GM12874 (cell line): ENCODE measurements around the gene GSTT2.

Experiments
- CTCF ChIP-seq: IDR thresholded peaks from 2 replicates; pipeline ENCODE4 v1.5.1; 2011; ENCODE audit warnings: low read depth, mild to moderate bottlenecking, control low read depth, low read length, moderate library complexity; ENCODE audit not compliant: insufficient read depth

GSTT2 gene

GRCh38 chr22:24008381-24009226 lies 28.7 kb downstream of the GSTT2 start:
- no peak for TF ChIP-seq CTCF

GRCh38 chr22:24009227-24010017 lies 29.5 kb downstream of the GSTT2 start:
- no peak for TF ChIP-seq CTCF

DNA sequence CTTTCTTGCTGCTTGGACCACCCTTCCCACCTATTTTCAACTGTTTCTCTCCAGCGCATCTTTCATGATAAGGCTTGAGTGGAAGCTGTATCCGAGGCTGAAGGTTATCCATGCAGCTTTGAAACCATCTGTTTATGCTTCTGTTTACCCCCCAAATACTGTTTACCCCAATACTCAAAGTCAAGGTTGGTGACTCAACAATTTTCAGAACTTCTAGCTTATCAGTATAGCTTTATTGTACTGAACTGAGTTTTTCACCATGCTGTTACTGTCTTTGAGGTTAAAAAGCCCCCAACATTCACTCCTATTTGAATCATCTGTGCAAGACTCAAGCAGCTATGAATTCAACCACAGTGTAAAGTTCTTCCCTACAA lies 30.1 kb downstream of the GSTT2 start:
- TF ChIP-seq CTCF = no peak

DNA sequence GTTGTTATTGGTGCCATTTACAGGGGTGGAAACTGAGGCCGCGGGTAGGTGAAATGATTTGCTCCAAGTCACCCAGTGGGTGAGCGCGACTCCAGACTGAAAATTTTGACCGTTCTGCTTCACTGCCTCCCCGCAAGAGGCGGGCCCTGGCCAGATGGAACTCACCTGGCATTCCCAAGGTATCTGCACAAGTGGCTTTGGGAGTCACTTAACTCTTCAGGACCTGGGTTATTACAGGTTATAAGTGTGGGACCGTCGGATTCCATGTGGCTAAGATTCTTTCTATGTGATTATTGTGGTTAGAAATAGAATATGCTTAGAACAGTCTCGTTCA lies 31.8 kb downstream of the GSTT2 start:
- TF ChIP-seq CTCF = no peak

DNA sequence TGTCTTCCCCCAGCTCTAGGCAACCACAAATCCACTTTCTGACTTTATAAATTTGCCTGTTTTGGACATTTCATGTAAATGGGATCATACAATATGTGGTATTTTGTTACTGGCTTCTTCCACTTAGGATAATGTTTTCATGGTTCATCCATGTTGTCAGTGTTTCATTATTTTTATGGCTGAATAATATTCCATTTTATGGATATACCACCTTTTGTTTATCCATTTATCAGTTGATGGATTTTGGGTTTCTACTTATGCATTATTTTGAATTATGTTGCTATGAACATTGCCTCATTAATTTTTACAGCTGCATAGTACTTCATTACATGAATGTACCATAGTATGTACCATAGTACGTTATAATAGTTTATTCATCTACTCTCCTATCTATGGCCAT lies 36.2 kb downstream of the GSTT2 start:
- no peak for TF ChIP-seq CTCF

GRCh38 chr22:24021304-24021703 lies 41.4 kb downstream of the GSTT2 start:
- no peak for TF ChIP-seq CTCF

DNA sequence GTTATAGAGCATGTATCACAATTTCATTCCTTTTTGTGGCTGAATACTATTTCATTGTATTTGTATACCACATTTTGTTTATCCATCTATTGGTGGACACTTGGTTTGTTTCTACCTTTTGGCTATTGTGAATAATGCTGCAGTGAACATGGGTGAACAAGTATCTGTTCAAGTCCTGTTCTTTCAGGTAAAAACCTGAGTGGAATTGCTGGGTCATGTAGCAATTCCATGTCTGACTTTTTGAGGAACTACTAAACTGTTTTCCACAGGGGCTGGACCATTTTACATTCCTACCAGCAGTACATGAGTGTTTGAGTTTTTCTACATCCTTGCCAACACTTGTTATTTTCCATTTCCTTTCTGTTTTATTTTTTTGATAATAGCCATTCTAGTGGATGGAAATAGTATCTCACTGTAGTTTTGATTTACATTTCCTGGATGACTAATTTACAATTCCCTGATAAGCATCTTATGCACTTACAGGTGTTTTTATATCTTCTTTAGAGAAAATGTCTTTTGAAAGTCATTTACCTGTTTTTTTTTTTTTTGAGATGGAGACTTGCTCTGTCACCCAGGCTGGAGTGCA lies 43.4 kb downstream of the GSTT2 start:
- TF ChIP-seq CTCF = no peak
